Epithelial cell of esophagus (primary cell): ENCODE results near the gene RNF11.

Experiments used
- DNase-seq: peaks from one replicate; pipeline ENCODE4 v3.0.0; 2010; ENCODE audit warnings: low read depth
- H3K4me3 ChIP-seq: 2 replicates; pipeline ENCODE4 v1.5.1; 2011; ENCODE audit warnings: mild to moderate bottlenecking, low read length, control low read depth
- CTCF ChIP-seq: IDR thresholded peaks from 2 replicates; pipeline ENCODE4 v1.5.1; 2011; ENCODE audit warnings: low read depth, mild to moderate bottlenecking, low read length, control low read depth, inconsistent platforms; ENCODE audit not compliant: insufficient read depth; ENCODE audit errors: missing control alignments

Gene RNF11

GRCh38 chr1:51314974-51315373 is 78.9 kb downstream of the RNF11 start:
- peak; percentile 76 for DNase-seq
- no peak for TF ChIP-seq CTCF
- H3K4me3 ChIP-seq = no peak overlapping the region

- TF ChIP-seq CTCF = no peak
- H3K4me3 ChIP-seq = no peak overlapping the region
These were observed 80.2 kb downstream of the RNF11 start for GRCh38 chr1:51316113-51316845.

GRCh38 chr1:51316846-51317120 is 80.7 kb downstream of the RNF11 start:
- TF ChIP-seq CTCF = no peak
- no peak for DNase-seq
- H3K4me3 ChIP-seq = no peak overlapping the region

More at GRCh38 chr1:51316113-51316845, 80.2 kb downstream of the RNF11 start:
- peak; percentile 21 for DNase-seq

GRCh38 chr1:51317798-51318197 is 81.7 kb downstream of the RNF11 start:
- no peak overlapping the region for H3K4me3 ChIP-seq
- no peak for TF ChIP-seq CTCF
- DNase-seq = no peak

- no peak for DNase-seq
- H3K4me3 ChIP-seq = no peak overlapping the region
- no peak for TF ChIP-seq CTCF
These were observed 85.2 kb downstream of the RNF11 start for GRCh38 chr1:51320967-51321923.

GRCh38 chr1:51321924-51322280 is 85.8 kb downstream of the RNF11 start:
- H3K4me3 ChIP-seq = no peak overlapping the region
- no peak for DNase-seq
- TF ChIP-seq CTCF = no peak
